ENCODE data around the gene C1QTNF6. TPM values are rescaled to one million over a fixed set of nuclear protein-coding genes. Genes with fewer than 3 reads are reported as not detected.
A peak's percentile ranks its signal among the peaks of the same experiment; 100 is the strongest.

C1QTNF6 gene
- total and polyA plus RNA-seq, 9 donors: 10.3 to 28.9 (median 17.5) TPM

DNA sequence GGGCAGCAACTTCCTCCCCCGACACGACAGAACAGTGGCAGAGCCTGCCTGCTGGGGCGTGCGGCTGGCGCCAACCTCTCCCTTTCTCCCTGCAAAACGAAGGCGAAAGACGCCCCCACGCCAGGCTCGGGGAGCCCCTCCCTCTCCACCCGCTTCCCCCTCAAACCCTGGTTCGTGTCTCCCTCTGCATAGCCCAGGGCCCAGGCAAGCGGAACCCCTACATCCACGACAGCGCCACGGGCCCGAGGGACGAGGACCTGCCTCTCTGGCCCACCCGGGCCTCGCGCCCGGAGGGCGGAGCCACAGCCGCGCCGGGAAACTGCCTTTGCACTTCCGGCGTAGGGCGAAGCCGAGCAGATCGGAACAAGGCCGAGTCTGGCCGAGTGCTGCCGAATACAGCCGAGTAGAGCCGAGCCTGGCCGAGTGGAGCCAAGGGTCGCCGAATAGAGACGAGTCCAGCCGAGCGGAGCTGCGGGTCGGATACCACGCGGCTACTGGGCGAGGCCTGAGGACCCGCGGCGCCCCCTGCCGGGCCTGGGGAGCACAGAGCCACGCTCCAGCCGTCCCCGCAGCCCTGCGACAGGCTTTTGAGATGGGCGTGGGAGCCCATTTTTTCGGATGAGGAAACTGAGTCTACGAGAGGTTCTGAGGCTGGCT, 11.2 kb upstream of the C1QTNF6 start:
- Histone ChIP-seq H3K27ac (ENCODE audit: low read length) (peak overlapping the region; percentile 99), H3K4me1 (ENCODE audit: control insufficient read depth, insufficient read depth, low read length) (peaks cover 28% of the 10 kb centered on the region), H3K27me3 (ENCODE audit: control insufficient read depth, insufficient read depth, low read length) (no peaks in the 10 kb centered on the region), H3K36me3 (ENCODE audit: control insufficient read depth, insufficient read depth, low read length) (no peaks in the 10 kb centered on the region), H3K9me3 (replicated peaks; ENCODE audit: control insufficient read depth, low read depth, low read length) (no peaks in the 10 kb centered on the region), H3K4me3 (ENCODE audit: low read length) (peak overlapping the region; percentile 78)
- WGBS (ENCODE audit: insufficient coverage): under 1% methylated on average over 58 of the region's 58 CpGs
- peak; percentile 99 for DNase-seq

DNA sequence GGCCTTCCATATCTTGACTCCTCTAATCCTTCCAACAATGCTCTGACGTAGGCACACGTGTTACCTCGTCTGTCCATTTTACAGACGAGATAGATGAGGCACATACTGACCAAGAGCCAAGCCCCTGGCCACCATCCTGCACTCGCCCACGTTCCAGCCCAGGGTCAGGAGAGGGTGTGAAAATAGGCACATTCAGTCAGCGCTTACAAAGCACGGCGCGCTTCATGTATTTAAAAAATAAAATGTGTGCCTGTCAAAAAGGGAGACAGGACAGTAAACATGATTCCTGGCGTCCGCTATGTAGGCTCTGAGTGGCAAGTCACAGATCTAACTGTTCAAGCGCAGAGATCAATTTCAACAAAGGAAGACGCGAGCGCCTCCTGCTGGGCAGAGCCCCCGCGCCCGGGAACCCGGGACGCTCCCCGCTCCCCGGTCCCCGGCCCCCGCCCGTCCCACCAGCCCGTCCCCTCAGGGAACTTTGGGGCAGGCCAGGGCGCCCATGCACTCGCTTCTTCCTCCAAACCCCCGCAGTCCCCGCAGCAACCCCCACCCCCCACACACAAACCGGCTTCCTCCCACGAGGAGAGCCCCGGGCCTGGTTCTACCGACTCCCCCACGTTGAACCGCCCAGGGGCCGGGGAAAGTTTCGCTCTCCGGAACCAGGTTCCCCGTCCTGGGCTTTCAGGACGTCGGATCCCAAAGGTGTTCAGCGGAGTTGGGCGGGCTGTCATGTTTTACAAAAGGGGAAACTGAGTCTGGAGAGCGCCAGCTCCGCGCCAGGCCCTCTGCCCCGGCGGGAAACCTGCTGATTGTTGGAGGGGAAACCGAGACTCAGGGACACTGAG, 10.4 kb upstream of the C1QTNF6 start:
- Histone ChIP-seq H3K27me3 (ENCODE audit: control insufficient read depth, insufficient read depth, low read length) (no peaks in the 10 kb centered on the region), H3K4me3 (ENCODE audit: low read length) (peak overlapping the region; percentile 78), H3K4me1 (ENCODE audit: control insufficient read depth, insufficient read depth, low read length) (peaks cover 31% of the 10 kb centered on the region), H3K36me3 (ENCODE audit: control insufficient read depth, insufficient read depth, low read length) (no peaks in the 10 kb centered on the region), H3K27ac (ENCODE audit: low read length) (peak overlapping the region; percentile 99), H3K9me3 (replicated peaks; ENCODE audit: control insufficient read depth, low read depth, low read length) (no peaks in the 10 kb centered on the region)
- WGBS (ENCODE audit: insufficient coverage): 3% methylated on average over 42 of the region's 51 CpGs
- peak; percentile 91 for DNase-seq

DNA sequence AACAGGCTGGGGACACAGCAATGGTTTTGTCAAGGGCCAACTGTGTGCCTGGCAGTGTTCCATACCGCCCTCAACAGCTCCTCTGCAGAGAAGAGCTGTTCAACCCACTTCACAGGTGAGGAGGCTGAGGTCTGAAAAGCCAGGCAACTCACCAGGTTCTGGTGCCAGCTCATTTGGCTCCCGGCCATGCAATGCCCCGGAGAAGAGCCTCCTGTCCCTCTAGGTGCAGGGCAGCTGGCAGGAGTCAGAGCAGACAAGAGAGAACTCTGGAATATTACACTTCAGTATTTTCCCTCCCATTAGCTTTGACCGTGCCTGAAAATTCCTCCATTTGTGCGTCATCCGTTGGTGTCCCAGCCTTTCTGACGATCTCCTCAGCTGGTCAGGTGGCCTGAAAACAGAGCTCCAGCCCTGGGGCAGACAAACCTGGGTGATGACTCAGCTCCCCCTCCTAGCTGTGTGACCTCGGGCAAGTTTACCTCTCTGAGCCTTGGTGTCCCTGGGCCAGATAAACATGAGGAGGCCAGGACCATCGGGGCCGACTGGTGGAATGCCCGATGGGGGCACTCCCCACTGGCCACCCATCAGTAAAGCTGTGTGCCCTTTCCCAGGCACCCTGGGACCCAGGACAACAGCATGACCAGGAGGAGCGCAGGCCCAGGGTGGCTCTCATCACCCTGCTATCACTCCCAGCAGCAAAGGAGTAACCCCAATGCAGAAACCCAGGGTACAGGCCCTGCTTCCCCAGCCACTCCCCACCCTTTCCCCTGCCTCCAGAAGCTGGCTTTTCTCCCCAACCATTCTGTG, 9.6 kb upstream of the C1QTNF6 start:
- peaks cover 31% of the 10 kb centered on the region for H3K4me1 ChIP-seq (ENCODE audit: control insufficient read depth, insufficient read depth, low read length)
- no peaks in the 10 kb centered on the region for H3K9me3 ChIP-seq (replicated peaks; ENCODE audit: control insufficient read depth, low read depth, low read length)
- peak; percentile 86 for DNase-seq
- H3K4me3 ChIP-seq (ENCODE audit: low read length): no peak overlapping the region
- no peaks in the 10 kb centered on the region for H3K36me3 ChIP-seq (ENCODE audit: control insufficient read depth, insufficient read depth, low read length)
- WGBS (ENCODE audit: insufficient coverage): 54% methylated on average over 12 of the region's 12 CpGs
- no peaks in the 10 kb centered on the region for H3K27me3 ChIP-seq (ENCODE audit: control insufficient read depth, insufficient read depth, low read length)
- H3K27ac ChIP-seq (ENCODE audit: low read length): peak overlapping the region; percentile 99

DNA sequence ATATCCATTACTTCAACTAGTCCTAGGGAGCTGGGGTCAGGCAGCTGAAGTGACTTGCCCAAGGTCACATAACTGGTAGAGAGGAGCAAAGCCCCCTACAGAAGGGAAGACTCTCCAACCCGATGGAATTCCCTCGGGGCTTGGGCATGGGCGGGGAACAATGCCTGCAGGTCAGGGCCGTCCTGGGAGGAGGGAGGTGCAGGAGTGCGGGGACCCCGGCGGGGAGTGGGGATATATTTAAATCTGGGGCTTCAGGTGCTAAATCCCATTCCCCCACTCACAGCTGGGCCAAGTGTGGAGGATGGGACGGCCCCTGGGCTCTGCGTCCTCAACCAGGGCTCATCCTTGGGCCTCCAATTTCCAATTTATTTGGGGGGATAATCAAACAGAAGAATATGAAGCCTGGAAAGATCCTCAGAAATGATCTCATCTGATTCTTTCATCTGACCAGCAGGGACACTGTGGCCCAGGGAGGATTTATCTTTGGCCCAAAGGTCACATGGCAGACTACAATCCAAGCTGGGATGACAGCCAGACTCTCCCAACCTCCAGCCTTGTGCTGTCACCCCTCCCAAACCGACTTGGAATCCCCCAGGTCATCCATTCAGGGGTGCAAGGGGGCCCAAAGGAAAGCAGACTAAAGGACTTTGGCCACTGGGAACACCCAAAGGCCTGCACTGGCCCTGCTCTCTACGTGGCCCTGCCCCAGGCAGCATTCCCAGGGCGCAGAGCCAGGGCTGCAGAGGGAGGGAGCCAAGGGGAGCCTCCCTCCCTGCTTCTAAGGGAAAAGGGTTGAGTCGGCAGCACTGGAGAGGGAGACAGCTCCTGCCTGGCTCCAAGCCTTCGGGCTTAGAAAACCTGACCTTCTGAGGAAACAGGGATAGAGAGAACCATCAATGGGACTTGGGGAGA, 8.7 kb upstream of the C1QTNF6 start:
- H3K4me1 ChIP-seq (ENCODE audit: control insufficient read depth, insufficient read depth, low read length): peaks cover 31% of the 10 kb centered on the region
- peak; percentile 90 for DNase-seq
- H3K9me3 ChIP-seq (replicated peaks; ENCODE audit: control insufficient read depth, low read depth, low read length): no peaks in the 10 kb centered on the region
- no peaks in the 10 kb centered on the region for H3K27me3 ChIP-seq (ENCODE audit: control insufficient read depth, insufficient read depth, low read length)
- WGBS (ENCODE audit: insufficient coverage): 21% methylated on average over 4 of the region's 14 CpGs
- no peak overlapping the region for H3K4me3 ChIP-seq (ENCODE audit: low read length)
- H3K27ac ChIP-seq (ENCODE audit: low read length): peak overlapping the region; percentile 39
- H3K36me3 ChIP-seq (ENCODE audit: control insufficient read depth, insufficient read depth, low read length): no peaks in the 10 kb centered on the region

DNA sequence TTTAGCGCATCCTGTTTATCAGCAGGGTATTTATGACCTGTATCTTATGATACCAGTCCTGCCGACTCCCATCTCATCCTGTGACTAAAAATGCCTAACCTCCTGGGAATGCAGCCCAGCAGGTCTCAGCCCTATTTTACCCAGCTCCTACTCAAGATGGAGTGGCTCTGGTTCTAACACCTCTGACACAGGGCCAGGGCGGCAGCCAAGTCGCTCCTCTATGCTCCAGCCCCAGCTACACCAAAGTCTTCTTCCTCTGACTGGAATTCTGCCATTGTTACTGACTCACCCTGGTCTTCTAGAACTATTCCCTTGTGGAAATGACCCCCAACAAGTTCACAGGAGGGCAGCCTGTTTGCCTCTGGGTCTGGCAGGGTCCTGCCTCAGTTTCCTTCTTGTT, 7.9 kb upstream of the C1QTNF6 start:
- H3K4me1 ChIP-seq (ENCODE audit: control insufficient read depth, insufficient read depth, low read length): peaks cover 31% of the 10 kb centered on the region
- 67% methylated on average over 4 of the region's 4 CpGs for WGBS (ENCODE audit: insufficient coverage)
- H3K9me3 ChIP-seq (replicated peaks; ENCODE audit: control insufficient read depth, low read depth, low read length): no peaks in the 10 kb centered on the region
- H3K27ac ChIP-seq (ENCODE audit: low read length): no peak overlapping the region
- H3K36me3 ChIP-seq (ENCODE audit: control insufficient read depth, insufficient read depth, low read length): no peaks in the 10 kb centered on the region
- no peak overlapping the region for H3K4me3 ChIP-seq (ENCODE audit: low read length)
- H3K27me3 ChIP-seq (ENCODE audit: control insufficient read depth, insufficient read depth, low read length): no peaks in the 10 kb centered on the region
- no peak for DNase-seq

DNA sequence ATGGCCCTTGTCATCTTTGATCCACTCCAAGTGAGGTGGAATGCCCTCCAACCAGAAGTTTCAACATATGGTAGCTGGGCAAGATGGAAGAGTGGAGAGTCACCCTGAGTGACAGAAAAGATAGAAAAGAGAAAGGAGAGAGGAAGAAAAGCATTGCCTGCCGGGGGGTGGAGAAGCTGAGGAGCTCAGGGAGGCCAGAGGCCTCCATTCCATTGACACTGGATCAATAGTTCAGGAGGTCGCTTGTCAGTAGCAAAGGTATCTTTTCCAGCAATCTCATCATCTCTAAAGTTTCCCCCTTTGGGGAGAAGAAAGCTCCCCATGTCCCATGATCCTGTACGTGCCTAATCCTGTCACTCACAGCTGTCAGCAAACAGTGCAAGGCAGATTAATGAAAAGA, 6.7 kb upstream of the C1QTNF6 start:
- Histone ChIP-seq H3K27ac (ENCODE audit: low read length) (no peak overlapping the region), H3K4me1 (ENCODE audit: control insufficient read depth, insufficient read depth, low read length) (peaks cover 28% of the 10 kb centered on the region)

DNA sequence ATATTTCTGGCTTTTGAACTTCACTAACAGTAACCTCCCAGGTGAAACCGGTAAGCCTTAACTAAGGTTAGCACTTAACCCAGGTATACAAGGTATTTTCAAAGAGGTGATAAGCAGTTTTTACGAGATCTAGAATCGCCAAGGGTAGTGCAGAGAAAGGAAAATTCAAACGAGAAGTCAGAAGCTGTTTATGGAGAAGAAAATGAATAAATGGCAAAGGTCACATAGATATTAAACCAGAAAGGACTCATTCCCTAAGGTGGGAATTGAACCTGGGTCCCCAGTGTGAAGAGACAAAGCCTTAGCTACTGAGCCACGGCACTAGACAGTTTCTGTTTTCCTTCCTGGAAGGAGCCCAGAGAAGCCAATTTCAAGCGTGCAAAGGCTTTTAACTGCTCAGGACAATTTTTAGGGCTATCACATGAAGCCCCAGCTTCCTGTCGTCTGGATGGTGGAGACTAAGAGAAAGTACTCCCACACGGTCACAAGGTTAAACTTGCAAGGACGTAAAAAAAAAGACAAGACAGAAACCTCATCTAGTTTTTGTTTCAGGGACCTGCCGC, 5.7 kb upstream of the C1QTNF6 start:
- Histone ChIP-seq H3K36me3 (ENCODE audit: control insufficient read depth, insufficient read depth, low read length) (no peaks in the 10 kb centered on the region), H3K27me3 (ENCODE audit: control insufficient read depth, insufficient read depth, low read length) (no peaks in the 10 kb centered on the region), H3K27ac (ENCODE audit: low read length) (peak overlapping the region; percentile 44), H3K4me3 (ENCODE audit: low read length) (no peak overlapping the region), H3K9me3 (replicated peaks; ENCODE audit: control insufficient read depth, low read depth, low read length) (no peaks in the 10 kb centered on the region), H3K4me1 (ENCODE audit: control insufficient read depth, insufficient read depth, low read length) (peaks cover 30% of the 10 kb centered on the region)
- 12% methylated on average over 3 of the region's 10 CpGs for WGBS (ENCODE audit: insufficient coverage)
- peak; percentile 74 for DNase-seq

More for the DNA sequence above, 6.7 kb upstream of the C1QTNF6 start:
- no peaks in the 10 kb centered on the region for H3K36me3 ChIP-seq (ENCODE audit: control insufficient read depth, insufficient read depth, low read length)
- no CpG with 5 or more reads among the region's 3 CpGs for WGBS (ENCODE audit: insufficient coverage)
- DNase-seq: no peak
- H3K4me3 ChIP-seq (ENCODE audit: low read length): no peak overlapping the region
- H3K27me3 ChIP-seq (ENCODE audit: control insufficient read depth, insufficient read depth, low read length): no peaks in the 10 kb centered on the region
- H3K9me3 ChIP-seq (replicated peaks; ENCODE audit: control insufficient read depth, low read depth, low read length): no peaks in the 10 kb centered on the region

DNA sequence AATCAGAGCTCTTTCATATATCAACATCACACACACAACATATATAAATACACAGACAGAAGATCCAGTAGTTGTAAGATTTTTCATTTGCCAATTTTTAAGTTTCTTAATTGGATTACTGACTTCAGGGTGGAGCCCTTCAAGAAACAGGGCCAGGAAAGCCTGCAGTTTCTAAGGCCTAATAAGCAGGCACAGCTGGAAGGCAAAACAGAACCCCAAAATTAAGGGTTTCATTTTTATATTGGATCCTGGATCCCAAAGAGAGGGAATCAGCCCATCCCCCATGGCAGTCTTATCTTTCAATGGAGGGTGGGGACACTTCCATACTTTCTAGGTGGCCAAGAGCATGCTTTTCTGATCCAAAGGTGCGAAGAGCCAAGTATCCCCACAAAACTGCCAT, 4.7 kb upstream of the C1QTNF6 start:
- DNase-seq: no peak
- peaks cover 32% of the 10 kb centered on the region for H3K4me1 ChIP-seq (ENCODE audit: control insufficient read depth, insufficient read depth, low read length)
- H3K4me3 ChIP-seq (ENCODE audit: low read length): no peak overlapping the region
- H3K36me3 ChIP-seq (ENCODE audit: control insufficient read depth, insufficient read depth, low read length): no peaks in the 10 kb centered on the region
- H3K9me3 ChIP-seq (replicated peaks; ENCODE audit: control insufficient read depth, low read depth, low read length): no peaks in the 10 kb centered on the region
- no peaks in the 10 kb centered on the region for H3K27me3 ChIP-seq (ENCODE audit: control insufficient read depth, insufficient read depth, low read length)
- no peak overlapping the region for H3K27ac ChIP-seq (ENCODE audit: low read length)
- WGBS (ENCODE audit: insufficient coverage): no CpG with 5 or more reads among the region's 1 CpG

DNA sequence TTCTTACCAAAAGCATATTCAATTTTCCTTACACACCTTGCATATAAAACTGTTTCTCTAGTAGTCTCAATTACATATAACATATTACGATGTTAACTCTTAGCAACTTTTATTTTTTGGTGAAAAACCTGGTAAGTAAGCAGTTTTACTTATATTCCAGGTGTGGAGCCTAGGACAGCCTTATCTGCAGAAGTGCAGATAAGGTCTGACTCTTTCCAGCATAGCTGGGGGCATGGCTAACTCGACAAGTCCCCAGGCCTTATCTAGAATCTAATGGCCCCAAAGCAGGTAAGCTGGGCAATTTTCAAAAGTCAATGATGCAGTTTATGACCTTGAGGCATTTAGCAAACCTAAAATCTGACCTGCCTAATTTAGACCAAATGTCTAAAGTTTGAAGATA, 4.2 kb upstream of the C1QTNF6 start:
- H3K27me3 ChIP-seq (ENCODE audit: control insufficient read depth, insufficient read depth, low read length): no peaks in the 10 kb centered on the region
- no peak overlapping the region for H3K27ac ChIP-seq (ENCODE audit: low read length)
- no peaks in the 10 kb centered on the region for H3K36me3 ChIP-seq (ENCODE audit: control insufficient read depth, insufficient read depth, low read length)
- H3K4me3 ChIP-seq (ENCODE audit: low read length): no peak overlapping the region
- H3K9me3 ChIP-seq (replicated peaks; ENCODE audit: control insufficient read depth, low read depth, low read length): no peaks in the 10 kb centered on the region
- H3K4me1 ChIP-seq (ENCODE audit: control insufficient read depth, insufficient read depth, low read length): peaks cover 32% of the 10 kb centered on the region
- 80% methylated on average over 1 of the region's 2 CpGs for WGBS (ENCODE audit: insufficient coverage)
- no peak for DNase-seq

All from muscle of leg (tissue), 11 donors.